GM21528 (cell line): ENCODE results near the gene MSH5.
"Not testable (repeated sequence)": the region's sequence is repeated elsewhere in the genome, so short reads cannot be mapped to it uniquely, and the experiment has no call there.

Experiments used
- ATAC-seq: cut with Tn5 transposase; IDR thresholded peaks from one replicate; pipeline ENCODE4 v1.9.1; 2021; ENCODE audit warnings: mild to moderate bottlenecking, moderate library complexity; ENCODE audit not compliant: unreplicated experiment, low FRiP score

Gene MSH5

DNA sequence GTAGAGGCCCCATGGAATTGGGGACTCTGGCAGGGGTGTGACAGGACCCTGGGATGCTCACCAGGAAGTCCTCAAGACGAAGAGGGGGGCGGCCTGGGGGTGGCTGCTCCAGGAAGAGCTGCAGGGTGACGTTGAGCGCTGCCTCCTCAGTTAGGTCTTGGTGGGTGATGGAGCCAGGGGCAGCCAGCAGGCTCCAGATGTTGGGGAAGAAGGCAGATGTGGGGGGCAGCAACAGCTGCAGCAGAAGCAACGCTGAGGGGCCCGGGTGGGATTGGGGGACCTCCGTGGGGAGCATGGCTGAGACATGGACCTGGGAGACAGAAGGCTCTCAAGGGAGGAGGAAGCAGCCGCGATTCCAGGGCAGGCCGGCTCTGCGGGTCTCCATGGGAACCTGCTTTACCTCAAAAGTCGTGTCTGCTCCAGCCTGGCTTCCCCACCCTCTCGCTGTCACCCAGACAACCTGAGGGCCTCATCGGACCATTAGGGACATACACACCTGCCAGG, 36.7 kb downstream of the MSH5 start:
- ATAC-seq: no peak

DNA sequence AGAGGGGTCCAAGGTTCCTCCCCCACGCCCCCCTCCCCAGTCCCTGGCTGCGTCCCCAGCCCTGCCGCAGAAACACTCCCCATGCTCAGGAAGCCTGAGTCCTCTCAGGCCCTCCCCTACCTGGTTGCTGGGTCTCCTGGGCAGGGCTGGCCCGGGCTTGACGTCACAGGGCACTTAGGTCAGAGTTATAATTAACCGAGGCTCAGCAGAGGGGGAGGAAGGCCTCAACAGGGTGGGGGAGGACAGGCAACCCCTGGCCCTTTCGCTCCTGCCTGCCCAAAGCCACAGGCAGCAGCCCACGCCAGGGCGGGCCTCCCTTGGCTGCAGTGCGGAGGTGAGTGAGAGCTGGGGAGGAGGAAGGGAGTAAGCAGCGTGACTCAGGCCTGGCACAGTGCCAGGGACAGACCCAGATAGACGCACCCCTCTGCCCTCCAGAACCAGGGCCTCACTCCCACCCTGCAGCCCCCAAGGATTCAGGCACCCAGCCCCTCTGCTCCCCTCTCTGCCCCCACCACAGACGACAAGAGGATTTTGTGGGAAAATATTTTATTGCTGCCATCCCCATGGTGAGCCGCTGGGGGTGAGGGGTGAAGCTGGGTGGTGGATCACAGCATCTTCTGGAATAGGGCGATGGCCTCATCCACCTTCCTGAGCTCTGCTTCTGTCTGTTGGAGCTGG, 37.3 kb downstream of the MSH5 start, which contains the start of gene VWA7:
TSS of gene VWA7 (minus strand) at position 340 of the 678 bp plus-strand sequence. CDS start 549 bp downstream, outside the sequence.
- peak; percentile 55 for ATAC-seq

DNA sequence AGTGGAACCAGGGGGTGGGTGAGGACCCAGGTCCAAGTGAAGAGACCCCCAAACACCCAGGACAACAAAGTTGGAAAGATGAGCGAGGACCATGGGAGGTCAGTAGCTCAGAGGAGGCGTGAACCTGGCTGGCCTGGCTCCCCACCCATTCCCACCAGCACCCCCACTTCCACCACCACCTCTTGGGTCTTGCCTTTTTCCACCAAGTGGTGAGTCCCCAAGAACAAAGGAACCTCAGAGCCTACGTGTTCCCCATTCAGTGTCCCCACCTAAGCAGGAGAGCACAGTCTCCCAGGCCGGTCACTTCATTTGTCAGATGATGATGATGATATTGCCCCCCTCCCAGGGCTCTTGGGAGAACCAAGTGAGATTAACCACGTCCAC, 37.9 kb downstream of the MSH5 start:
- ATAC-seq: no peak

DNA sequence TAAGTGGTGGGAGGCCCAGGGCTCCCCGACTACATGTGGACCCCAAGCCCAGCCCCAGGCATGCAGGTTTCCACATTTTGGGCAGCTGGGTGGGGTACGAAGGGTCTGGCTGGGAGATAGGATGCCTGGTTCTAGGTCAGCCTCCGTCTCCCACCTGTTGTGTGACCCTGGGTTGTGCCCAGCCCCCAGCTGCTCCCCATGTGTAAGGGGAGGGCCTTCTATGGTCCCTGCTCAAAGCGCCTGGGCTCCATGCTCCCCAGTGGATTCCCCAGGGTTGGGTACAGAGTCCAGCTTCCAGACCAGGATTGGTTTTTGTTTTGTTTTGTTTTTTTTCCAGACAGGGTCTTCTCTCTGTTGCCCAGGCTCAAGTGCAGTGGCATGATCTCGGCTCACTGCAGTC, 38.4 kb downstream of the MSH5 start:
- ATAC-seq: no peak

DNA sequence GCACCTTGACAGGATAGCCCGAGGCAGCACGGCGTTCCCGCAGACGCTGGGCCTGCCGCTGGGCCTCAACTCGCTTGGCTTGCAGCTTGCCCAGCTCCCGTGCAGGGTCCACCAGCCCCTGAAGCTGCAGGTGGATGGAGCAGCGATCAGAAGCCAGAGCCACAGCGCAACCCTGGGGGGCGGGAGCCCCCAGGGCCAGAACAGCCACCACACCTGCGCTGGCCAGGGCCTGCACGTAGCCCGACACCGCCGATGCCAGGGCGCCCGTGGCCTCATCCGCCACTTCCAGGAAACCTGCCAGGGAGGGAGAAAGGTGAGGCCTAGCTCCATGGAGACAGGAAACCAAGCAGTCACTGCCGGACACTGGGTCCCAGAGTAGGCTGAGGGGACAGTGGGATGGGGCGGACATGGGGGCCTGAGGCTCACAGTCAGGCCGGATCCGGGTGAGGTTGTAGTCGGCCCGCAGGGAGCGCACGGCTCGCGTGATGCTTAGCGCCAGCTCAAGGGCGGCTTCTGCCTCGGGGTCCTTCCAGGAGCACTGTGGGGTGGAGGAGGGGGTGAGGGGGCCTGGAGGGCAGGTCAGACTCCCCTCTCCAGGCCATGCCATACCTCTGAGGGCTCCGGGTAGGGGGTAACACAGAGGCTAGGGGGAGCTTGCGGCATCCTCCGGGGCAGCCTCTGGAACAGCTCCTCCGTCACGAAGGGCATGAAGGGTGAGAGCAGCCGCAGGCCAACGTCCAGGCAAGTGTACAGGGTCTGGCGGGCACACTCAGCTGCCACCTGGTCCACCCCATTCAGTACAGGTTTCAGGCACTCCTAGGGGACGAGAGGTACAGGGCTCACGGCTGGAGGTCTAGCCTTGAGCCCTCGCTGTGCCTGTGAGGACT, 39.4 kb downstream of the MSH5 start:
- ATAC-seq: no peak

DNA sequence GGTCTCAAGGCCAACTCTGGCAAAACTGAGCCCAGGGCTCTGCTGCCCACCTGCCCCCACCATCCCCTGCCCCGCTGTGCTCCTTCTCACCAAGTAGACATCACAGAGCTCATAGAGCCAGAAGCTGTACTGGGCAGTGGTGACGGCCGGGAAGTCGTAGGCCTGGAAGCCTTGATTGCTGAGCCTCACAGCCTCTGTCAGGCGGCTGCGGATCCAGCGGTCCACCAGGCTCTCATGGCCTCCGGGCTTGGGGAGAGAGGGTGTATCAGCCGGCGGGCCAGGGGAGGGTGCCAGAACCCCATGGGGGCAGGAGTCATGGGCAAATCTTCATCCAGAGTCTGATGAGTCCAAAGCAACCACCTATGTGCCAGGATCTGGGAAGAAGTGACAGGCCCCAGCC, 40.1 kb downstream of the MSH5 start:
- ATAC-seq: no peak

DNA sequence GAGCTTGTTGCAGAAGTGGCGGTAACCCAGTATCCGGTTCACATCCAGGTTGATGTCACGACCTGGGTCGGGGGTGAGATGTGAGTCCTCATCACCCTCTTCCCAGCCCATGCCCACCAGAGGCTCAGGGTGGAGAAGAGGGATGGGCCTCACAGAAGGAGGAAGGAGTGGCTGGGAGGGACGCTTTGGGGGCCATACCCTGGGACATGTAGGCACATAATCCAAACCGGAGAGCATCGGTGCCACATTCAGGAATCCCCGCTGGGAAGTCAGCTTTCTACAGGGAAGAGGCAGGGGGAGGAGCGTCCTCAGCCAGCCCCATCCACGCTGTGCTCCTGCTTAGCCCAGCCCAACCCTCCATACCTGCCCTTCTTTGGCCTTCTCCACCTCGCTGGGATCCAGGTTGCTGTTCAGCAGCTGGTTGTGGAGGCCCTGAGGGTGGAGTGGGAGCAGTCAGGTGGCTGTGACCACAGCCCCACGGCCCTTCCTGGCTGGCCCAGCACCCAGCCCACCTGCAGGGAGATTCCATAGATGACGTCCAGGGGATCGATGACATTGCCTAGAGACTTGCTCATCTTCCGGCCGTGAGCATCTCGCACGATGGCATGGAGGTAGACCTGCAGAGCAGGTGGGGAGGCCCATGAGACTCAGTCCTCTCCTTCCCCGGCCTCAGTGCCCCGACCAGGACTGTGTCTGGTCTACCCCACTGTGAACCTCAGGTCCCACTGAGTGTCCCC, 40.9 kb downstream of the MSH5 start:
- ATAC-seq: no peak

DNA sequence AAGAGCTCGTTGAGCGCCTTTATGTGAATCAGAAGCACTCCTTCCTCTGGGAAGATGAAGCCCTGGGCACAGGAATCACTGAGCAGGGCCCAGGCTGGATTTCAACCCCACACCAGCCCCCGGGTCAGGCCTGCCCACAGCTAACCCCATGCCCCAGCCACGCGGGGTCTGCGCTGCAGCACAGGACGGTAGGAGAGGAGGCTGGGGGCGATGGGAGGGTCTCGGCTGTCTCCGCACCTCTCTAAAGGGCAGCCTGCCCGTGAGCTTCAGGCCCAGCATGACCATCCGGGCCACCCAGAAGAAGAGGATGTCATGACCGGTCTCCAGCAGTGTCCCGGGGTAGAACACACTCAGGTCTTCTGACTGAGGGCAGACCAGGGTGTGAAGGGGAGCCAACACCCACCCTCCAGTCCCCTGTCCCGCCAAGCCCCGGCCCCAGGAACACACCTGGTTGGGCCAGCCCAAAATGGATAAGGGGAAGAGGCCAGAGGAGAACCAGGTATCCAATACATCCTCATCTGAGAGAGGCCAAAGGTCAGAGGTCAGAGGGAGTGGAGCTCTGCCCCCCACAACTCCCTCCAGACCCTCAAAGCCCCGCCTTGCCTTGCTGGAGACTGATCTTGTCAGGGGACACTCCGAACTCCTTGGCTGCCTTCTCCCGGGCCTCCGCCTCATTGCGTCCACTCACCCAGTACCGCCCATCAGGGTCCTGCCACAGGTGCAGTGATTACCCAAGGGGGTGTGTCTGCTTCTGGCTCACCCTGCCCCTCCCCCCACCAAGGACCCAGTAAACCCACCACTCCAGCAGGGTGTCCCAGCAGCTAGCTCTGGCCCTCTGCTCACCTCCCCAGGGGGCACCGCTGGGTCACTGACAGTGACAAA, 41.7 kb downstream of the MSH5 start:
- no peak for ATAC-seq

DNA sequence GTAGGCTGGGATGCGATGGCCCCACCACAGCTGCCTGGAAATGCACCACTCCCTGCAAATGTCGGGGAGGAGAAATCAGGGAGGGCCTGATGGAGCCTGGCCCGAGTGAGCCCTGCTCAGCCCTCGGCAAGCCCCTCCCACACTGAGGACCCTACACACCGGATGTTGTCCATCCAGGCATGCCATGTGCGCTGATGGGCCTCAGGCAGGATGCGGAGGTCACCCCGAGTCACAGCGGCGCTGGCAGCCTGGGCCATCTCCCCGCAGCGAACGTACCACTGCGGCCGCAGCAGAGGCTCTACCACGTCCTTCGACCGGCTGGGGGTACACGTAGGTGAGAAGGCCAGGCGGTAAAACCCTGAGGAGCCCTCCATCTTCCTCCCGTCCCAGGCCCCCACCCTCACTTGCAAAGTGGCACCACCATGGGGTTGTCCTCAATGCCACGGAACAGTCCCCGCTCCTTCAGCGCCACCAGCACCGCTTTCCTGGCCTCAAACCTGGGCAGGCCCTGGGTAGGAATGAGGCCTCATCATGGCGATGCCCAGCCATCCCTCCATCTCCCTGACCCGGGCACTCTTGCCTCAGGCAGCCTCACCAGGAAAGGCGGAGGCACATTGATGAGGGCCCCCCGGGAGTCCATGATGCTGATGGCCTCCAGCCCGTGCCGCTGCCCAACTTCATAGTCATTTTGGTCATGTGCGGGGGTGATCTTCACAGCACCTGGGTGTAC, 42.5 kb downstream of the MSH5 start:
- no peak for ATAC-seq

DNA sequence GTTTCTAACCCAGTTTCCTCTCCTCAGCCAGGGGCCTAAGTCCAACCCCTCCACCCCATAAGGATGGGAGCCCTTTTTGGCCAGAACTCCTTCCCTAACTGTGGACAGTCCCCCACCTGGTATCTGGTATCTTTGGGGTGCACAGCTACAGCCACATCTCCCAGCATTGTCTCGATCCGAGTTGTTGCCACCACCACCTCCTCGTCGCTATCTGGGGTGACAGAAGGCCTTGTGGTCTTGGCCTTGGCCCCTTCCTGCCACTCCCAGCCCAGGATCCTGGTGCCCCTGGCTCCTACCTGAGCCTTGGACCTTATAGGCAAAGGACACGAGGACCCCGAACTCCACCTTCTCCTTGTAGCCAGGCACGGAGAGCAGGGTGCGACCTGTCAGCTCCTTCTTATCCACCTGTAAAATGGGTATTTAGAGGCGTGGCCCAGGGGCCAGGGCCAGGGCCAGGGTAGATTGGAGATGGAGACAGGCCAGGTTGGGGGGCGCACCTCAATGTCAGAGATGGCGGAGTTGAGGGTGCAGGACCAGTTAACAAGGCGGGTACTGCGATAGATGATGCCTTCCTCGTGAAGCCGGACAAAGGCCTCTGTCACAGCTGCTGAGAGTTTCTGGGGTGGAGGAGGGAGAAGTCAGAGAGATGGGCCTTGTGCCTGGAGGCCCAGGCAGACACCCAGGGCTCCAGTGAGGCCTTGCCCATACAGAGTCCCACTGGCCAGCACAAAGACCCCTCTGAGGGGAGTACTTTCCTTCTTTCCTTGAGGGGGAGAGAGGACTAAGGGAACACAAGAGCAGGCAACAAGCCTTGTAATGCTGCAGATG, 44.5 kb downstream of the MSH5 start:
- ATAC-seq: no peak

DNA sequence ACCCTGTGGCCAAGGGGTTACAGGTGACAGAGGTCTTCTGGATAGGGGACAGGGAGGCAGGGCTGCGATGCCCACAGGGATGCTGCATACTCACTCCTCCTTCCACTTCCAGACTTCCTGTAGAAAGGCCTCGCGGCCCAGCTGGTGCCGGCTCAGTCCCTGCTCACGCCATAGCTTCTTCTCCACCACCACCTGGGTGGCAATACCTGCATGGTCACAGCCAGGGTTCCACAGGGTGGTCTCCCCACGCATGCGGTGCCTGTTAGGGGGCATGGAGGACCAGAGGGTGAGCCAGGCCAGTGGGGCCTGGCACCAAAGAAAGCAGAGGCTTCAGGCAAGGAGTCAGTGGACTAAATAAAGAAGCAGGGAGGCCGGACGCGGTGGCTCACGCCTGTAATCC, 45.7 kb downstream of the MSH5 start:
- ATAC-seq: no peak

DNA sequence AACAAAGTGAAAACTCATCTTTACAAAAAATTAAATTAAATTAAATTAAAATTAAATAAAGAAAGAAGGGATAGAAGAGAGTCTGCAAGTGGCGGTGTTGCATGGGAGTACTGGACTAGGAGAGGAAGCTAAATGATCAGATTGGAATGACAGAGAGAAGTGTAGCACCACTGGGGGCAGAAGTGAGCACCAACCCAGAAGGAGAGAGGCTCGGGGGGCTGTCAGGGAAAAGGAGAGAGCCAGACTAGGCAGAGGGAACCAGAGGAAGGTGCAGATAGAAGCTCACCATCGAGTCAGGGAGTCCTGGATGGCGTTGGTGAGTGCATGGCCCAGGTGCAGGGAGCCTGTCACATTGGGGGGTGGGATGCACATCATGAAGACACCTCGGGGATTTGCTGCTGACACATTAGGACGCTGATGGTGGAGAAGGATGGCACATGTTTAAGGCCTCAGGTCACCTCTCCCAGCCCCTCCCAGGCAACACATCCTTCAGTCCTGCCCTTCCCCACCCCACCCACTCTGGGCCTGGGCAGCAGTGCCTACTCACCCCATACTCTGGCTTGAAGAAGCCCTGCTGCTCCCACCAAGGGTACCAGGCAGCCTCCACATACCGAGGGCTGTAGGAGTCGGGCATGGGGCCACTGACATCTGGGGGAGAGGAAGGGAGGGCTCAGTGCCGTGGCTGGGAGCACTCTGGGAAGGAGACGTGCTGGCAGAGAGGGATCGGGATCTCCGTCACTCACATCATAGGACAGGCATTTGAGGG, 51.7 kb downstream of the MSH5 start:
- ATAC-seq: no peak

DNA sequence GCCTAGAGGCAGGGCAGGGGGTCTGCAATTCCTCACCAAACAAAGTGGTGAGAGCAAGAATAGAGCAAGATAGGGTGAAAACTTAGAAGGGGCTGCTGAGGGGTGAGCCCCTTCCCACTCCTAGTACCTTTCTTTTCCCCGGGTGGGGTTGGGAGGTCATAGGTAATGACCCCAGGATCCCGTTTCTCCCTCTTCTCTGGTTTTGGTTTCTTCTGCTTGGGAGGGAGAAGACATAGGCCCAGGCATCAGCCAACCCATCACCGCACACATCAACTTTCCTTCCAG, 52.2 kb downstream of the MSH5 start:
- ATAC-seq: no peak

DNA sequence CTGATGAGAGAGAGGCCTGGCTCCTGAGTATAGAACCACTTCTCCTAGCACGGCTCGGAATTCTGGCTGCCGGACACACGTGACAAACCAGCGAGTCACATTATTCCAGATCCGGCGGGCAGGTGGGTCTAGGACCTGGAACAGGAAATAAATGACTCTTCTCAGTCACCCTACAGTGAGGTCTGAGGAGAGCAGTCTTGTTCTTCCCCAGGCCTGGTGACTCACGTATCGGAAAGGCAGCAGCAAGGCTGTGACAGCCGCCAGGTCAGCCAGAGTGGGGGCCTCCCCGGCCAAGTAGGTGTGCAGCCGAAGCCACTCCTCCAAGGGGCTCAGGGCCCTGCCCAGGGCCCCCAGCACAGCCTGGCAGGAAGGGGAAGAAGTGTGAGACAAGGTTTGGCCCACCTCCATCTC, 53.0 kb downstream of the MSH5 start:
- ATAC-seq: no peak

DNA sequence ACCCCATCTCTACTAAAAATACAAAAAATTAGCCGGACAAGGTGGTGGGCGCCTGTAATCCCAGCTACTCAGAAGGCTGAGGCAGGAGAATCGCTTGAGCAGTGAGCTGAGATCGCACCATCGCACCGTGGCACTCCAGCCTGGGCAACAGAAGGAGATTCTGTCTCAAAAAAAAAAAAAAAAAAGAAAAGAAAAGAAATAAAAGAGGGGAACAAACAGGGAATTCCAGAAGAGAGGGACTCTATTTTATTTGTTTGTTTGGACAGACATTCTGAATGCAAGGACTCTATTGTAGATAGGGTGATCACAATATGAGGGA, 54.1 kb downstream of the MSH5 start:
- ATAC-seq: not testable (repeated sequence)

DNA sequence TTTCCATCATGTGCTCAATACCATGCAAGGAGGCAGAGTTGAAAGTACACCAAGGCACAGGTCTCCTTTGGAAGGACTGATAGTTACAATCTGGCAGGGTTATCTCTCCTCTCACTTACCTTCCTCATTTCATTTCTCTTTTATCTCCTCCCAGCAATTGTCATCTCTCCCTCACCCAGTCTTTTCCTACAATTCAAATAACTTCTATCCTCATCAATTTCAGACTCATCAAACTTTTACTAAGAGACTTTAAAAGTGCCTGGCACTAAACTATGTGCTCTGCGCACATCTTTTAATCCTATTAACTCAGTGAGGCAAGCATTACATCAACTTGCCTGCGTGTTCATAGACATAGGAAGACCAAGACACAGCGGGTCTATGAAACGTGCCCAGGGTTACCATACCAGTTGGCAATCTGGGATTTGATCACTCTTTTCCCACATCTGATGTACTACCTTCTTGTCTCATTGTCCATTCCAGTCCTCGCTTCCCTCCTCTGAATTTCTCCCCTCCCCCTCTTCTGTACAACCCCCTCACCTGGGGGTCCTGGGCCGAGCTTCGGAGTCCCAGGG, 54.6 kb downstream of the MSH5 start:
- no peak for ATAC-seq

DNA sequence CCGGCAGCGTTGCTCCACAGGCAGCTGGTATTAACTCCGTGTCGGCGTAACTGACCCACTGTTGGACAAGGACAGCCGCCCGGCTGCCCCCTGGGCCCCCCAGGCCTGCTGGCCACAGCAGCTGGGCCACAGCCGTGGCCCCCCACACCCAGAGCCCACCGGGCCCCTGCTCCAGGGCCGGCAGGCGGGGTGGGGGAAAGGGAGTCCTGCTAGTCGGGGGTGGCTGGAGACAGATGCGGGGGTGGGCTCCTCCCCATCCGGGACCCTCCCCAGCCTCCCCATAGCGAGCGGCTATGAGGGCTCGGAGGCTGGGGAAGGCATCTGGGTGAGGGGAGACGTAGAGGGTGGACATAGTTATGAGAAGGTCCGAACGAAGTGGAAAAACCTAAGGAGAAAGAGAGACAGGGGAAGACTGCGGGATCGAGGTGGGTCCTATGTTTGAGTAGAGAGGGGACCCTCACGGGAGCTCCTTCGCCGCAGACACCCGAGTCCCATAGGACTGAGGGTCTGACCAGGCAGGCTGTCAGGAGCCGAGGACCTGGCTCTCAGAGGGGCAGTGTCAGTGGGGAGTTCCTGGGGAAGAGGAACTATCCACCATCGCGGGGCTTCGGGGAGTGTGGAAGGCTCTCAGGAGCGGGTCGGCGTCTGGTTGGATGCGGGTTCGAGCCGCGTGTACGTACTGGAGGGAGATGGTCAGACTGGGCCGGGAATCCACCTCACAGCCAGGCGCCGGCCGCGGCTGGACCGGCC, 55.2 kb downstream of the MSH5 start:
- peak; percentile 6 for ATAC-seq
